IPS-NIHi7 (cell line): ENCODE data around the gene RSPH10B.
"Not testable (repeated sequence)": the region's sequence is repeated elsewhere in the genome, so short reads cannot be mapped to it uniquely, and the experiment has no call there.

Experiments used
- DNase-seq: peaks from one replicate; pipeline ENCODE4 v3.0.0; 2012; ENCODE audit warnings: mixed read lengths; ENCODE audit errors: extremely low spot score

RSPH10B gene

DNA sequence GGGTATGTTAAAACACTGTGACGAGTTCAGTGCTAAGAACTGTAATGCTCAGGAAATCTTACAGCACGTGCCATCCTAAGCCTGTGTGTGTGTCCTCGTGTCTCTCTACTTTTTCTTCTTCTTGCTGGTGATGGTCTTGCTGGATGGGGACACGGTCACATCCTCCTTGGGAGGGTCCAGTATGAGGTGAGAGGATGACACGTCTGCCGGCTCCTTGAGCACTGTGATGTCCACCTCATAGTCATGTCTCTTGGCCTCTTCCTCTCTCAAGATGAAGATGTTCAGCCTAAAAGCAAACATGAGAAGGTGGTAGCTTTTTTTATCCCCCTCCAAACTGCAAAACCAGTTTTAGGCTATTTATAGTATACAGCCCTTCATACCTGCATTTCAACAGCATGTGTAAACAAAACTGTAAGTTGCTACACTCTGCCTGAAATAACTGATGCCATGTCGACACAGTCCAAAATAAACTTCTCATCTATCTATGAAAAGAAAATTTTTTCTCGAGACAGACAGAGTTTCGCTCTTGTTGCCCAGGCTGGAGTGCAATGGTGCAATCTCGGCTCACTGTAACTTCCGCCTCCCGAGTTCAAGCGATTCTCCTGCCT, 44.1 kb downstream of the RSPH10B start:
- DNase-seq, result not testable (repeated sequence)

DNA sequence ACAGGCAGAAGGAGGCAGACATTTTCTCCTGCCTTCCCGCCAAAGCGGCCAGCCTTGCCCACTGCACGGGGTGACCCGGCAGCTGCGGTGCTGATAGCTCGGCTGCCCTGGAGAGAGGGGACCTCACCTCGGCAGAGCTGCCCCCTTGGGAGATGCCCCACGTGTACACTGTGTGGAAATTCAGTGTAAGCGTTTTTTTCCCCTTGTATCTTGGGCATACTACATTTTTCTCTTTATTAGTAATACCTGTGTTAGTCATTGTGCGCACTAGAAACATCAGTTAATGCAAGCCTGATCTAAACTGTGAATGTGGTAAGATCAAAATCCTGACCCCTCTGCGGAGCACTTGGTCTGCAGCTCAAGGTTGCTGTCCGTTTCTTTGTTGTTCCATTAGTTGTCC, 45.9 kb downstream of the RSPH10B start:
- DNase-seq, result not testable (repeated sequence)

DNA sequence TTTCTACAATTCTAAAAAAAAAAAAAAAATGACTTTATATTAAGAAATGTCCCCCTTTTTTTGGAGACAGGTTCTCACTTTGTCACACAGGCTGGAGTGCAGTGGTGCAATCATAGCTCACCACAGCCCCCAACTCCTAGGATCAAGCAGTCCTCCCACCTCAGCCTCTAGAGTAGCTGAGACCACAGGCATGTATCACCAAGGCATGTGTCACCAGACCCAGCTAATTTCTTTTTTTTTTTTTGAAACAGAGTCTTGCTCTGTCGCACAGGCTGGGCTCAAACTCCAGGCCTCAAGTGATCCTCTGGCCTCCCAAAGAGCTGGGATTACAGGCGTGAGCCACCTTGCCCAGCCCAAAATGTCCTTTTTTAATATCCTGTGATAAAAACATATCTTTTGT, 46.3 kb downstream of the RSPH10B start:
- DNase-seq, result not testable (repeated sequence)

DNA sequence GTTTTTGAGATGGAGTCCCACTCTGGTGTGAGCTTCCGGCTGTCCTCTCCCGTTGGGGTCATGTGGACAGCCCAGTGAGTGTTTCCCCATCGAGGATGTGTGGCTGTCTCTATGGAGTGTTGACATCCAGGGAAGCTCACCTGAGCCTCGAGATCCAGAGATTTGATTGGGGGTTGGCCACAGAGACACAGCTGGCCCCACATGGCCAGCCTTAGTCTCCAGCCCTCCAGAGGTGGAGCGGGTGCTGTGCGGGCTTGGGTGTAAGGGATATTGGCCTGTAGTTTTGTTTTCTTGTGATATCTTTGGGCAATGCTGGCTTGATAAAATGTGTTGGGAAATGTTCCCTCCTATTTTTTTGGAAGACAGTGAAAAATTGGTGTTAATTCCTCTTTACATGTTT, 54.0 kb downstream of the RSPH10B start:
- DNase-seq, result not testable (repeated sequence)

DNA sequence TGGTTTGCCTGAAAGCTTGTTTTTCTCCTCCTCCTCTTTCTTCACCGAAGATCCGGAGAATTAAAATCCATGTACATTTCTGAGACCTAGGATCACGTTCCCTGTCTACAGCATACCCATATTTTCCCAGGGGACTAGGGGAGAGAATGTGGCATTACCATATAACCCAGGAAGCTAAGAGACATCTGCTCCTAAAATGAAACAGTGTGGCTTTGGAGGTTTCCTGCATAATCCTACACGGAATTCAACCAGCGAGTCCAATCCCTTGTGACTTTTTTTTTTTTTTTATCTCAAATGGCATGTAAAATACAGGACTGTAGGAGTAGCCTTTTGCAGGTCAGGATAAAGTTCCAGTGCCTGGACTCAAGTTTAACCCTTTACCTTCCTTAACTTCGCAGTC, 61.7 kb downstream of the RSPH10B start:
- not testable (repeated sequence) for DNase-seq

DNA sequence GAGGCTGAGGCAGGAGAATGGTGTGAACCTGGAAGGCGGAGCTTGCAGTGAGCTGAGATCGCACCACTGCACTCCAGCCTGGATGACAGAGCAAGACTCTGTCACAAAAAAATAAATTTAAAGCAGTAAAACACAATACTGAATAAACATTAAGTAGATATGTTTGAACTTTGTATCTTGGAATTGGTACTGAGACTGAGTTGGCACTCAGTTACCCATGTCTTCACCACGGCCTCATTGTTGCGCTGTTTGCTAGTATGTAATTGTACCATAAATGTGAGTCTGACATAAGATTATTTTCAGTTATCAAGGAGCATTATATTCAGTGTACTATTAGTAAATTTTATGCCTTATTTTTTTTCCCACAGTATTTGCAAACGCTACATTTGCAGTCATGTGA, 65.8 kb downstream of the RSPH10B start:
- not testable (repeated sequence) for DNase-seq

DNA sequence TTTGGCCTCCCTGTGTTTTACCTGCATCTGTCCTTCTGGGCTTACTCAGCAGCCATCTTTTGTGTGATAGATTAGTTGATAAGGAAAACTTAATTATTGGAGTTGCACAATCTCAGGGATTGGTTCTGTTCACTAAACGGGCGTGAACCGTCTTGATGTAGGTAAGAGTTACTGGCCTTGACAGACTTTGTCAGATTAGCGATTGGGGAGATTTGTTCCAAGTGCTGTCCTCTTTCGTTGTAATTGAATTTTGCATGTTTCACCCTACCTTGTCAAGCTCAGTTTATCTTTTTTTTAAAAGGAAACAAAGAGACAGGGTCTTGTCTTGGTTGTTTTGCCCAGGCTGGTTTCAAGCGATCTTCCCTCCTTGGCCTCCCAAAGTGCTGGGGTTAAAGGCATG, 67.5 kb downstream of the RSPH10B start:
- DNase-seq, result not testable (repeated sequence)

DNA sequence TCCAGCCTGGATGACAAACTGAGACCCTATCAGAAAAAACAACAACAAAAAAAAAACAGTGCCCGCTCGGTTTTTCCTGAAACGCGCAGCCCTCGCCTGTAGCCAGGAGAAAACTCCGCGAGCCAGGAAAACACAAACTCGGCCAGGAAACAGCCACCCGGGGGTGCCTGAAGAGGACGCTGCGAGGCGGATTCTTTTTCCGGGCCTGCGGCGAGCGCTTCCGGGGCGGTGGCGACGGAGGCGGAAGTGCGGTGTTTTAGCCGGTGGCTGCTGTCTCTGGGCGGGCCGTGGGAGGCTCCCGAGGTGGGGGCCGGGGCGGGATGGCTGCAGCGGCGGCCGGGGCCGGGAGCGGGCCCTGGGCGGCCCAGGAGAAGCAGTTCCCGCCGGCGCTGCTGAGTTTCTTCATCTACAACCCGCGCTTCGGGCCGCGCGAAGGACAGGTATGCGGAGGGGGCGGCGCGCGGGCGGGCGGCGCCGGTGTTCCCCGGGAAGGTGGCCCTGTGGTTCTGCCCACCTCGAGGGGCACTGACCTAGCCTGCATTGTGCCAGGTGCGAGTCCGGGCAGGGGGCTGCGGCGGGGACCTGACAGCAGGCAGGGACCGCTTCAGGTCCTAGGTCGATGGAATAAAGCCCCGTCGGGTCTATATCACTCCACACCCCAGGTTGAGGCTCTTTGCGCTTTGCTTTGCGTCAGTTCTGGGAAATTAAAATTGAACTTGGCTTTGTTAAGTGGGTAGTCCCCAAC, 71.8 kb downstream of the RSPH10B start, which contains the start of gene CCZ1:
TSS of gene CCZ1 (plus strand) at position 254 of the 745 bp plus-strand sequence. CDS start at position 321, 67 bp downstream.
- DNase-seq, result peak; percentile 18

DNA sequence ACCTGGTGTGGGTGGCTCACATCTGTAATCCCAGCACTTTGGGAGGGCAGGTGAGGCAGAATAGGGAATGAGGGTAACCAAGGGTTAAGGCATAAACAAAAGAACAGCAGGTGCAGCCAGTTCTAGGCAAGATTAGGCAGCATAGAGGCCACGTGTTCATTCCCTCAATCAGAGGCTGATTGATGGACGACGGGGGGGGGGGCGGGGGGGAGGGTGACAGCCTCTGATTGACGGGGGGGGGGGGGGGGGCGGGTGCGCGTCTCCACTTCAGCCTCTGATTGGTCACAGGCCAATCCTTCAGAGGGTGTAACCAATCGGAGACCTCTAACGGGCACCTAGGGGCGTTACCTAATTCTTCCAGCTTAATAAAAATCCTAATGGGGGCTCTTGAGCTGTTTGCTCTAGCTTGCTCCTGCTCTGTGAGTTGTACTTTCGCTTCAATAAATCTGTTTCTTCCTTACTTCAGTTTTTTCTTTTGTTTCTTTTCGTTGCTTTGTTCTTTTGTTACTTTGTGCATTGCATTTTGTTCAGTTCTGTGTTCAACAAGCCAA, 73.0 kb downstream of the RSPH10B start:
- DNase-seq, result not testable (repeated sequence)

DNA sequence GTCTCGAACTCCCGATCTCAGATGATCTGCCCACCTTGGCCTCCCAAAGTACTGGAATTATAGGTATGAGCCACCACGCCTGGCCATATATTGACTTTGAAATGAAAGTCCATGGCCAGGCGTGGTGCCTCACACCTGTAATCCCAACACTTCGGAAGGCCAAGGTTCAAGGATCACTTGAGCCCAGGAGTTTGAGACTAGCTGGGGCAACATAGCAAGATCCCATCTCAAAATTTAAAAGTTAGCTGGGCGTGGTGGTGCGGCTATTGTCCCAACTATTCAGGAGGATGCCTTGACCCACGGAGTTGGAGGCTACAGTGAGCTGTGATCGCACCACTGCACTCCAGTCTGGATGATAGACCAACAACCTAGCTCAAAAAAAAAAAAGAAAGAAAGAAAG, 78.0 kb downstream of the RSPH10B start:
- DNase-seq, result no peak

DNA sequence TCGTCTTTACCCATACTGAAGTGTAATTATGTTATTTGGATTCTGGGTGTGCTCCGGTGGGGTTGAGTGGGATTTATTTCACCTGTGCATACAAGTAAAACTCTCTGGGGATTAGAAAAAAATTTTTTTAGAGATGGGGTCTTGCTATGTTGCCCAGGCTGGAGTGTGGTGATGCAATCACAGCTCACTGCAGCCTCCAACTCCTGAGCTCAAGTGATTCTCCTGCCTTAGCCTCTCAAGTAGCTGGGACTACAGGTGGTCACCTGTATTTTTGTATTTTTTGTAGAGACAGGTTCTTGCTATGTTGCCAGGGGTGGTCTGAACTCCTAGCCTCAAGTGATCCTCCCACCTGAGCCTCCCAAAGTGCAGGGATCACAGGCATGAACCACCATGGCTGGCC, 80.2 kb downstream of the RSPH10B start:
- DNase-seq, result not testable (repeated sequence)

DNA sequence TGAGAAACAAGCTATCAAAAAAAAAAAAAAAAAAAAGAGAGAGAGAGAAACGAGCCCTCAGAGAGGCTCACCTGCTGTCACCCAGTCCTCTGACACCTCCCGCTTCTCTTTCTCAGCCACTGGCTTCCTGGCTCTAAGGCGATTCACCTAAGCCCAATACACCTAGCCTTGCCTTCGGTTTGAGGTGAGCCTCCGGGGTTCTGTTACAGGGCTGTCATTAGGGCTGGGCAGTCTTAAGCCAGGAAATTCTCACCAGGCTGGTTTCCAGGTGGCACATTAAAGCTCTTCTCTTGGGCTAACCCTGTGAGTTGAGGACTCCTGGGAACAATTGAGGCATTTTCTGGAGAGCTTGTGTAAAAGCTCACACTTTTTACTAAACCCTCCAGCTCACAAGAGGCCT, 82.5 kb downstream of the RSPH10B start:
- DNase-seq, result not testable (repeated sequence)

DNA sequence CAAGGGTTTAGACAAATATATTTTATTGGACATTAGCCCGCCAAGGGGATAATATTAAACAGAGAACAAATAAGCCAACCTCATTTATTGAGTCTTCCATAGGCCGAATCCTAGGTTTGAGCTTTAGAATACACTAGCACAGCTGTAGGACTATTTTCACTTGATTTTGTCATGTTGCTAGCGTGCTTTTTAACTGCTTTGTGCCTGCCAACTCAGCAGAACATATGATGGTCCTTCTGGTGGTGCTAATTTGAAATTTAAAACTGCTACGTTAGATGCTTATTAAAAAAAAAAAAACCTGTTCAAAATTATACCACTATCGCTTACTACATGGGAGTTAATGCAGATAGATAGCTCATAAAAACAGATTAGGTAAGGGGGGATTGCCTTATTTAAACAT, 86.1 kb downstream of the RSPH10B start:
- not testable (repeated sequence) for DNase-seq

DNA sequence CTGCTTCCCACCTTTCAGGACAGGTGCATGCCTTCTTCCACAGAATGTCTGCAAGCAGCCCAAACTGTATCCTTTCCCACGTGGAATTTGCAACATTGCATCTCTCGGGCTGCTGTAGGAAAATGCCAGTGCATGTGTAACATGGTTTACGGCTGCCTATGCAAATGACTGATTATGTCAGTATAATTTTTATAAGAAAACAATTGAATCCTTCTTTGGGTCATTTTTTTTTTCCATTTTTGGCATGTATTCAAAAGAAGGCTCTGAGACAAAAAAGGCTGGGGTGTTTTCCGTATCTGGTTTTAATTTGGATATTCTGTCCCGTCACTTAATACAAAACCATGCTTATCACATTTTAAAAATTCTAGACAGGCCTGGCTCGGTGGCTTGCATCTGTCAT, 90.4 kb downstream of the RSPH10B start:
- not testable (repeated sequence) for DNase-seq

DNA sequence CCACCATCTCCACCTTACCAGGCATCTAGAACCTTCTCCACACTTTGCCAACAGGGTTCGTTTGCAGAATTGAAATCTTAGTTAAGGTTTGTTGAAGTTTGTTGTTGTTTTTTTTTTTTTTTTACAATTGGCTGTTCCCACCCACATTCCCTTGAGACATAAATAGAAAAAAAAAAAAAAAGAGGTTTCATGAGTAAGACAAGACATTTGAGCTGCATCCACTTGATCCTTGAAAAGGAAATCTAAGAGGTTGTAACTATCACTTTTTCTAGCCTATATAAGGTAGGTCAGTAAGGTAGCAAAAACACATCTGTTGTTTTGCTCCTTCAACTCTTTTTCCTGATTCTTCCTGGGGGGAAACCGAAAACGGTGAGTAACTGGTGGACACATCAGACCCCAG, 90.9 kb downstream of the RSPH10B start:
- DNase-seq, result not testable (repeated sequence)
